Kidney (tissue), 14 donors: ENCODE data around the gene WBP1L. TPM values are rescaled to one million over a fixed set of nuclear protein-coding genes. Genes with fewer than 3 reads are reported as not detected.

ENCODE experiments used
- DNase-seq, 5 donors: peaks; one replicate each; pipeline ENCODE4 v3.0.0-alpha.2; 2013 to 2020
- FAIRE-seq: peaks from 2 replicates; lab custom pipeline; 2012; peaks lifted over from hg19 to GRCh38; lab: Jason Lieb, UNC
- H3K27ac ChIP-seq, 2 donors: one replicate each; pipeline ENCODE4 v1.7.0; 2013; ENCODE audit warnings: low read depth in 2 of 2, low read length in 2 of 2, inconsistent platforms in 1 of 2
- H3K27me3 ChIP-seq: one replicate; pipeline ENCODE4 v1.7.1; 2013; ENCODE audit warnings: low read length, inconsistent platforms; ENCODE audit not compliant: control insufficient read depth, insufficient read depth
- H3K36me3 ChIP-seq, 3 donors: one replicate each; pipeline versions ENCODE4 v1.7.0 to v1.7.1; 2013; ENCODE audit warnings: low read length in 3 of 3, control low read depth in 1 of 3, inconsistent platforms in 1 of 3; ENCODE audit not compliant: insufficient read depth in 3 of 3, control insufficient read depth in 2 of 3
- H3K4me1 ChIP-seq, 3 donors: one replicate each; pipeline versions ENCODE4 v1.7.0 to v1.7.1; 2013; ENCODE audit warnings: low read length in 3 of 3, inconsistent platforms in 1 of 3, low read depth in 1 of 3; ENCODE audit not compliant: control insufficient read depth in 2 of 3, insufficient read depth in 2 of 3
- H3K4me3 ChIP-seq, 3 donors: one replicate each; pipeline versions ENCODE4 v1.7.0 to v1.8.1; 2013; ENCODE audit warnings: low read length in 3 of 3, control low read depth in 1 of 3, inconsistent platforms in 1 of 3
- H3K9ac ChIP-seq, 3 donors: one replicate each; pipeline versions ENCODE4 v1.7.0 to v1.7.1; 2013; ENCODE audit warnings: low read length in 3 of 3, control low read depth in 1 of 3, inconsistent platforms in 1 of 3
- H3K9me3 ChIP-seq, 3 donors: one replicate each; pipeline versions ENCODE4 v1.7.0 to v1.7.1; 2013; ENCODE audit warnings: low read length in 3 of 3, control low read depth in 1 of 3, inconsistent platforms in 1 of 3; ENCODE audit not compliant: control insufficient read depth in 2 of 3, insufficient read depth in 1 of 3
- intact Hi-C: fragments of 100-400 bp; cut with DNase I; formaldehyde crosslinking; loops from one replicate; pipeline ENCODE4 v1.11.1; 2022
- polyA plus RNA-seq: library from polyadenylated mRNA; stranded (reverse); fragments of 350-450 nt; fragmentation: Illumina TruSeq; extraction: RNeasy Lipid Tissue Mini Kit (QIAGEN cat#74804); gene quantifications from one replicate; pipeline ENCODE4 v1.2.3, GENCODE V29; 2014; ENCODE audit warnings: low read depth, low replicate concordance; ENCODE audit not compliant: insufficient read depth
- total RNA-seq: library from RNA; stranded (reverse); fragmentation: NEBNext Ultra II Directional; extraction: Animal tissue kit (Norgen Biotek cat#: 25700); gene quantifications from one replicate; pipeline ENCODE4 v1.2.1, GENCODE V29; 2021
- TF ChIP-seq, protein P1 (sequence below): IDR thresholded peaks from 3 replicates; pipeline ENCODE4 v1.5.1; 2012; ENCODE audit warnings: mild to moderate bottlenecking, moderate library complexity, borderline replicate concordance; ENCODE audit not compliant: insufficient read depth; ENCODE audit errors: extremely low read depth
- donor health status: control.
- donor health status: control.
- donor health status: control.
- donor health status: control.
- donor health status: control.
- donor health status: DM: yes; HTN: yes; CAD: no.
- donor health status: Normal renal cell carcinoma (clear cell type).

WBP1L gene
- total and polyA plus RNA-seq, 2 donors from 2014 or later = 27.8 to 55.7 TPM

DNA sequence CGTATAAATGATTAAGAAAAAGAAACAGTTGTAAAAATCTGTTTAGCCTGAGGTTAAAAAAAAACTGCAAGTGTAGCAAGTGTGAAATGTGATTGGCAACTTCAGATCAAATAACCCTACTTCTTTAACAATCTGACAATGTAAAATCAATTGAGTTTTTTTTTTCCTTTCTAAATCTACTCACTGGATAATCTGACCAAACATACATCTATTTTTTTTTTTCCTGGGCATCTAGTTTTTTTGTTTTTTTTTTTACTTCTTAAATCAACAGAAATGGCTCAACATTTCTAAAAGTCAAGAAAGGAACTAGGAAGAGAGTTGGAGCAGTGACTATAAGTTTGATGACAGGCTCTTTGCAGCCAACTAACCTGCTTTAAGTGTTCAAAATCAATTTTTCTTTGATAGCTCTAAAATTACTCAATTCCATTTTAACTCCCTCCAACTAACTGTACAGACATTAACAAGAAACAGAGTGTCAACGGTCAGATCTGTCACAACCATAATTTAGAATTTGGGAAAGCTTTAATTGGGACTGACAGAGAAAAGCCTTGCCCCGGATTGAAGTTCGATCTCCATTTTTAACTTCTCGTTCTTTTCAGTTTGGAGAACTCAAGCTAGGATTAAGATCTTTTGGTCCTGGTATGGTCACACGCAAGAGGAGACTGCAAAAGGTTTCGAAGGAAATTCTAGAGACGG, 30.8 kb upstream of the WBP1L start:
- Histone ChIP-seq H3K4me3 (peak overlapping the region; percentile 79 to 90 (median 82)), H3K9me3 (no peaks in the 10 kb centered on the region), H3K36me3 (no peaks in the 10 kb centered on the region), H3K27ac (peak overlapping the region; percentile 77 to 88), H3K4me1 (peaks cover 4 to 18% (median 10%) of the 10 kb centered on the region in 3 donors), H3K9ac (peak overlapping the region; percentile 79 to 92 (median 89)), H3K27me3 (no peaks in the 10 kb centered on the region)
- DNase-seq = peak in 1 of 5 donors; percentile 40
- intact Hi-C loops = no loop called here
- TF ChIP-seq, protein P1, sequence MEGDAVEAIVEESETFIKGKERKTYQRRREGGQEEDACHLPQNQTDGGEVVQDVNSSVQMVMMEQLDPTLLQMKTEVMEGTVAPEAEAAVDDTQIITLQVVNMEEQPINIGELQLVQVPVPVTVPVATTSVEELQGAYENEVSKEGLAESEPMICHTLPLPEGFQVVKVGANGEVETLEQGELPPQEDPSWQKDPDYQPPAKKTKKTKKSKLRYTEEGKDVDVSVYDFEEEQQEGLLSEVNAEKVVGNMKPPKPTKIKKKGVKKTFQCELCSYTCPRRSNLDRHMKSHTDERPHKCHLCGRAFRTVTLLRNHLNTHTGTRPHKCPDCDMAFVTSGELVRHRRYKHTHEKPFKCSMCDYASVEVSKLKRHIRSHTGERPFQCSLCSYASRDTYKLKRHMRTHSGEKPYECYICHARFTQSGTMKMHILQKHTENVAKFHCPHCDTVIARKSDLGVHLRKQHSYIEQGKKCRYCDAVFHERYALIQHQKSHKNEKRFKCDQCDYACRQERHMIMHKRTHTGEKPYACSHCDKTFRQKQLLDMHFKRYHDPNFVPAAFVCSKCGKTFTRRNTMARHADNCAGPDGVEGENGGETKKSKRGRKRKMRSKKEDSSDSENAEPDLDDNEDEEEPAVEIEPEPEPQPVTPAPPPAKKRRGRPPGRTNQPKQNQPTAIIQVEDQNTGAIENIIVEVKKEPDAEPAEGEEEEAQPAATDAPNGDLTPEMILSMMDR = no peak
- FAIRE-seq = no peak

DNA sequence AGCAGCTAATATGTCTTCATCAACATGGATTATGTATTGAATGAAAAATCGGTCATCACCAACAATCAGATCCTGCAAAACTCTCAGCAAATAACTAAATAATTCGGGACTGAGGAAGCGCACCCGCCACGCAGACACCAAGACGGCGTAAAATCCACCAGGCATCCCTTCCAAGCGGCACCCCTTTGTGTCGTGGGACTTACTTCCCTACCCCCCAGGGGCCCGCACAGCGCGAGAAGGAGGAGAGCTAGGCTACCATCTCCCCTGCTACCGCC, 30.3 kb upstream of the WBP1L start:
- H3K4me1 ChIP-seq = peaks cover 5 to 22% (median 13%) of the 10 kb centered on the region in 3 donors
- peak overlapping the region; percentile 77 to 88 for H3K27ac ChIP-seq
- peak overlapping the region; percentile 79 to 90 (median 82) for H3K4me3 ChIP-seq
- intact Hi-C loops = no loop called here
- H3K36me3 ChIP-seq = no peaks in the 10 kb centered on the region
- DNase-seq (peak in 1 of 5 donors; percentile 49), FAIRE-seq (no peak)
- H3K27me3 ChIP-seq = no peaks in the 10 kb centered on the region
- H3K9ac ChIP-seq = peak overlapping the region; percentile 79 to 92 (median 89)
- no peaks in the 10 kb centered on the region for H3K9me3 ChIP-seq
- TF ChIP-seq, protein P1 = no peak

DNA sequence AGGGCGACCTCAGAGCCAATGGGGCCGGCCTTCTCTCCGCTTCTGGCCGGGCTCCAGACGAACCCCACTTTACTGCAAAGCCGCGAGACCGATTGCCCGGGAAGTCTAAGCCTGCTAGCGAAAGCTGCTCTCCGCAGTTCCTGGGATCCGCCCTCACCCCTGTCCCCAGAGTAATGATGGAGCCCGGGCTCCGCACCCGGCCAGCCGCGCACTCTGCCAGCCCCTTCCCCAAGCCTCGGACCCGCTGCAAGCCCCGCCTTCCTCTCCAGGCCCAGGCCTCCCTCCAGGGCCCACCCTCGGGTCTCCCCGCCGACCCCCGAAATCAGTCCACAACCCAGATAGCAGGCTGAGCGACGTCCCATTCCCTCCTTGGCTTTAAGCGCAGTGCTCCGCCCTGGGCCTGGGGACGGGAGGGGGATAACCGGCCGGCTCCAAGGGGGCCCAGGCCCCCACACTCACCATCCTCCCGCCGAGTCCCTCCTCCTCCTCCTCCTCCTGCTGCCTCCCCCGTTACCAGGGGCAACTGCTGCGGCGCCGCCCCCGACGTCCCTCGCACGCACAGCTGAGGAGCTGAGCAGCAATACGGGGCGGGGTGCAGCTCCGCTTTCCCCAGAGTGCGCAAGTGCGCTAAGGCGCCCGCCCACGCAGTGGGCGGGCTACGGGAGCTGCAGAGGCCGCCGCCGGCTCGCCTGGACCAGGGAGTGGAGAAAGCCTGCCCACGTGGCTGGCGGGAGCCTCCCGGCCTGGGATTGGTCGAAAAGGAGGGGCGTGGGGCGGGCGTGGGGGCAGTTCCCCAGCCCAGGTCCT, 29.7 kb upstream of the WBP1L start, which contains the start of gene ARL3:
ARL3 (minus strand) TSS at position 584 of the 807 bp plus-strand sequence; CDS start at position 462, 122 bp downstream.
- Histone ChIP-seq H3K4me3 (peak within 1 kb of the TSS; percentile 79 to 90 (median 82)), H3K4me1 (peaks cover 5 to 23% (median 16%) of the 10 kb centered on the region in 3 donors), H3K9me3 (no peaks in the 10 kb centered on the region), H3K27me3 (no peaks in the 10 kb centered on the region), H3K27ac (peak within 1 kb of the TSS; percentile 77 to 88), H3K9ac (peak within 1 kb of the TSS; percentile 79 to 92 (median 89)), H3K36me3 (no peaks in the 10 kb centered on the region)
- intact Hi-C loops = no loop called here
- DNase-seq (peak; percentile 99 to 100 (median 100)), FAIRE-seq (no peak)
- TF ChIP-seq, protein P1 = peak; percentile 16
